KOPT-K1 (cell line): Measurements from ENCODE around the gene CCDC32.

ENCODE experiments used
- H3K27ac ChIP-seq: fragments of 200-600 bp; sonication (generic); 2 replicates; pipeline ENCODE4 v1.5.1; 2016; ENCODE audit warnings: antibody characterized with exemption, mild to moderate bottlenecking, low read depth, low read length; ENCODE audit not compliant: poor library complexity, severe bottlenecking
- H3K36me3 ChIP-seq: fragments of 200-600 bp; sonication (generic); 2 replicates; pipeline ENCODE4 v1.5.1; 2017; ENCODE audit warnings: antibody characterized with exemption, mild to moderate bottlenecking, low read length, moderate library complexity; ENCODE audit not compliant: insufficient read depth
- H3K9me3 ChIP-seq: fragments of 200-600 bp; sonication (generic); 2 replicates; pipeline ENCODE4 v1.5.1; 2017; ENCODE audit warnings: antibody characterized with exemption, low read length, mild to moderate bottlenecking; ENCODE audit not compliant: insufficient read depth, poor library complexity, severe bottlenecking

CCDC32 gene

DNA sequence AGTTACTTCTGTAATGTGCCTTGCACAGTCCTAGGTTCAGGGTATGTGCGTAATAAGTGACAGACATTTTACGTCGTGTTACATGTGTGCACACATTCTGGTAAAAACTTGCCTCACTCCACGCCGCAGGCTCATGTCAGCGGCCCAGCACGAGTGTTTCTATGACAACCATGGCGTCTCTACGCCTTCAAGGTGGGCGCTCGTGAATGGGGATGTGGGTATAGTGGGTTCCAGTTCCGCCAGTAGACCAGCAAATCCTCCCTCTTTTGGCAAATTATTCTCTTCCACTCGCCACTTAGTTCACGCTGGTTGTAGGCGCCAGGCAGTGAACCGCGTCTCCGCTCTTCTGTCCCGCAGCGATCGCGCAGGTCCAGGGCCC is 53.8 kb downstream of the CCDC32 start:
- no peaks in the 10 kb centered on the region for H3K9me3 ChIP-seq
- no peaks in the 10 kb centered on the region for H3K36me3 ChIP-seq
- H3K27ac ChIP-seq, result no peak overlapping the region

DNA sequence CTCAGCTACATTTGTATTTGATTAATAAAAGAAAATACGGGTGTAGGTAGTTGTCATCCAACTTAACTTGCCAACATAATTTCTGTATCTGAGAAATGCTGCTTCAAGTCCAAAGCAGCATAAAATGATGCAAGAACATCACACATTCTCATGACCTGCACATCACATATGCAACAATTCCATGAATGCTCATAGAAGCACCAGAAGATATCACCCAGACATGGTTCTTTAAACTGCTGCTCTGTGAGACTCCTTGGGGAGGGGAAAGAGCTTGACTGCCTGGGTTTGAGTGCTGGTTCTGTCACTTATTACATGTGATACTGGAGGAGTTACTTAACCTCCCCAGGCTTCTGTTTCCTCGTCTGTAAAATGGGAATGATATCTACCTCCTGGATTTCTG is 54.6 kb downstream of the CCDC32 start:
- Histone ChIP-seq H3K9me3 (no peaks in the 10 kb centered on the region), H3K36me3 (no peaks in the 10 kb centered on the region), H3K27ac (no peak overlapping the region)

DNA sequence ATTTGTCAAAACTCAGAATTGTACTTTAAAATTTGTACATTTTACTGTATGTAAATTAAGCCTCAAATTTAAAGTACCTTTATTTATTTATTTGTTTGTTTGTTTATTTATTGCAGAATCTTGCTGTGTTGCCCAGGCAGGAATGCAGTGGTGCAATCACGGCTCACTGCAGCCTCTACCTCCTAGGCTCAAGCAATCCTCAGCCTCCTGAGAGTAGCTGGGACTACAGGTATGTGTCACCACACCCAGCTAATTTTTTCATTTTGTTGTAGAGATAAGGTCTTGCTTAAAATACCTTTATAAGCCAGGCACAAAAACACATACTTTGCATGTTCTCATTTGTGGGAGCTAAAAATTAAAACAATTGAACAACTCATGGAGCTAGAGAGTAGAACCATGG is 56.6 kb downstream of the CCDC32 start:
- Histone ChIP-seq H3K9me3 (no peaks in the 10 kb centered on the region), H3K27ac (no peak overlapping the region), H3K36me3 (no peaks in the 10 kb centered on the region)

DNA sequence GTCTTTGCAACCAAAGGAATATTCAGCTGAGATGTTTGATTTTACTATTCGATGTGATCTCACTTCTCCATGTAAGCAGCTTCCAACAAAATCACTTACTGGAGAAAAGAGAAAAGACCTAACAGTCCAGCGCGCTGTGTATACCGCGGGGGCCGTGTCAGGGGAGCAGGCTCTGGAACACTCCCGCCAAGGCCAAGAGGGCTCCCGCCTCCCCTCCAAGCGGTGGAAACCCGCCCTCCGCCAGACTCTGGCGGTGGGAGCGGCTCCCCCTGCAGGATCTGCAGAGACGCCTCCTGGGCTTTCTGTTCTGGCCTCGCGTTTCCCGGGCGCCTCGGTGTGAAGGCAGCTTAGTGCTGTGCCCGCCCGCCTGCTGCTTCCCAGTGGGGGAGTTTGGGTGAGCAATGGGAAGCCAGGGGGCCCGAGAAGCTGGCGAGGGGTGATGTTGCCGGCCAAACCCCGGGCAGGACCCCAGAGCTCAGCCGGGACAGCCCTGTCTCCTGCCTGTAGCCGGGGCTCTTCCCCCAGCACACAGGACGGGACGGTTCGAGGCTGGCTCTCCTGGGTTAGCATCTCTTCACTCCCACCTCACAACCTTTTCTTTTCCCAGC is 57.8 kb downstream of the CCDC32 start:
- no peaks in the 10 kb centered on the region for H3K36me3 ChIP-seq
- H3K9me3 ChIP-seq, result no peaks in the 10 kb centered on the region
- H3K27ac ChIP-seq, result no peak overlapping the region
